Activated CD8-positive, alpha-beta T cell treated with anti-CD3 and anti-CD28 coated beads for 36 hours (primary cell): ENCODE results near the gene B4GALT3. TPM values are rescaled to one million over a fixed set of nuclear protein-coding genes. Genes with fewer than 3 reads are reported as not detected.
A peak's percentile ranks its signal among the peaks of the same experiment; 100 is the strongest.

Experiments
- ATAC-seq: fragments of 200-7000 bp; cut with Tn5 transposase; one replicate; pipeline ENCODE4 v1.10.0; 2021; ENCODE audit warnings: mild to moderate bottlenecking, moderate library complexity
- CTCF ChIA-PET: fragments of 350-600 bp; sonication (Branson Sonifier 250); formaldehyde crosslinking; loops from one replicate; lab custom pipeline; 2021; ENCODE audit warnings: antibody characterized with exemption; lab: Charles Lee
- POLR2A ChIA-PET: fragments of 350-600 bp; sonication (Branson Sonifier 250); formaldehyde crosslinking; loops from one replicate; lab custom pipeline; 2021; ENCODE audit warnings: antibody characterized with exemption; lab: Charles Lee
- DNase-seq: peaks from one replicate; pipeline ENCODE4 v3.0.0-alpha.2; 2020
- H3K27ac Mint-ChIP-seq: one replicate; pipeline ENCODE4 v1.8.0; 2021; ENCODE audit warnings: mild to moderate bottlenecking, mixed read lengths
- H3K27me3 Mint-ChIP-seq: one replicate; pipeline ENCODE4 v1.8.0; 2021; ENCODE audit warnings: mixed read lengths
- H3K36me3 Mint-ChIP-seq: one replicate; pipeline ENCODE4 v1.8.0; 2021; ENCODE audit warnings: low read depth, mixed read lengths
- H3K4me1 Mint-ChIP-seq: one replicate; pipeline ENCODE4 v1.8.0; 2021; ENCODE audit warnings: low read depth, mixed read lengths
- H3K4me3 Mint-ChIP-seq: one replicate; pipeline ENCODE4 v1.8.0; 2021; ENCODE audit warnings: mild to moderate bottlenecking, moderate library complexity, mixed read lengths
- H3K9me3 Mint-ChIP-seq: one replicate; pipeline ENCODE4 v1.8.0; 2021; ENCODE audit warnings: mixed read lengths
- CTCF ChIP-seq: fragments of 200-600 bp; IDR thresholded peaks from one replicate; pipeline ENCODE4 v1.8.0; 2022; ENCODE audit warnings: antibody characterized with exemption, mild to moderate bottlenecking
- intact Hi-C: fragments of 100-400 bp; cut with micrococcal nuclease; formaldehyde crosslinking; loops from one replicate; pipeline ENCODE4 v1.10.0; 2022
- total RNA-seq, 2 experiments: library from RNA; stranded (reverse); gene quantifications; one replicate each; pipeline ENCODE4 v1.2.3, GENCODE V29; 2021

B4GALT3 gene
- total RNA-seq, 2 experiments from 2014 or later: 39.9 to 40.8 TPM

GRCh38 chr1:161153176-161153575 is 24.1 kb downstream of the B4GALT3 start:
- H3K9me3 Mint-ChIP-seq: no peaks in the 10 kb centered on the region
- TF ChIP-seq CTCF: no peak
- H3K4me1 Mint-ChIP-seq: peaks cover 13% of the 10 kb centered on the region
- DNase-seq: no peak
- ChIA-PET CTCF (interaction anchor here (0.7 to 5.5 kb wide), 4 partner anchors 12 to 316 kb away, joined by 3 to 50 read pairs (median 3); partner anchors contain the start of genes PPOX and TOMM40L), POLR2A (interaction anchor here (0.6 to 4.1 kb wide), 18 partner anchors 12 to 180 kb away, joined by 3 to 34 read pairs (median 4); partner anchors contain the start of genes ARHGAP30, B4GALT3, DEDD and PPOX)
- peak overlapping the region; percentile 95 for H3K4me3 Mint-ChIP-seq
- H3K27ac Mint-ChIP-seq: peak overlapping the region; percentile 99
- intact Hi-C loops: no loop called here
- H3K27me3 Mint-ChIP-seq: no peaks in the 10 kb centered on the region
- peaks cover 11% of the 10 kb centered on the region for H3K36me3 Mint-ChIP-seq
- ATAC-seq: peak; percentile 7

- Mint-ChIP-seq H3K9me3 (no peaks in the 10 kb centered on the region), H3K4me1 (no peaks in the 10 kb centered on the region), H3K27ac (no peak overlapping the region), H3K36me3 (no peaks in the 10 kb centered on the region), H3K27me3 (no peaks in the 10 kb centered on the region), H3K4me3 (no peak overlapping the region)
- TF ChIP-seq CTCF: no peak
- no peak for DNase-seq
- no peak for ATAC-seq
- intact Hi-C loops: no loop called here
- ChIA-PET POLR2A (no interaction called here), CTCF (interaction anchor here (0.8 kb wide), 3 partner anchors 20 to 148 kb away, joined by 3 read pairs; partner anchors contain the start of gene PPOX)
These were observed 31.5 kb downstream of the B4GALT3 start for GRCh38 chr1:161145832-161146231.

GRCh38 chr1:161140755-161141400 is 36.4 kb downstream of the B4GALT3 start:
- no peak for DNase-seq
- Mint-ChIP-seq H3K9me3 (no peaks in the 10 kb centered on the region), H3K4me3 (no peak overlapping the region), H3K27me3 (no peaks in the 10 kb centered on the region), H3K27ac (no peak overlapping the region), H3K36me3 (peaks cover 4% of the 10 kb centered on the region), H3K4me1 (peaks cover 2% of the 10 kb centered on the region)
- intact Hi-C loops: no loop called here
- ChIA-PET POLR2A (interaction anchor here (0.8 to 3.3 kb wide), 5 partner anchors 8 to 44 kb away, joined by 3 to 11 read pairs (median 4); partner anchors contain the start of genes NIT1, PFDN2 and UFC1), CTCF (interaction anchor here (0.7 to 2.4 kb wide), 17 partner anchors 8 to 306 kb away, joined by 3 to 13 read pairs (median 4); partner anchors contain the start of genes ARHGAP30, KLHDC9, NIT1 and PFDN2)
- TF ChIP-seq CTCF: no peak
- no peak for ATAC-seq

GRCh38 chr1:161139766-161140165 is 37.5 kb downstream of the B4GALT3 start:
- intact Hi-C loops: no loop called here
- CTCF ChIA-PET: interaction anchor here (0.8 to 2.5 kb wide), 16 partner anchors 11 to 188 kb away, joined by 3 to 16 read pairs (median 3); partner anchors contain the start of genes KLHDC9, NIT1, PFDN2 and PPOX

More at GRCh38 chr1:161139766-161140165, 37.5 kb downstream of the B4GALT3 start:
- Mint-ChIP-seq H3K4me1 (peaks cover 6% of the 10 kb centered on the region), H3K9me3 (no peaks in the 10 kb centered on the region), H3K4me3 (no peak overlapping the region), H3K36me3 (peaks cover 5% of the 10 kb centered on the region), H3K27ac (no peak overlapping the region), H3K27me3 (no peaks in the 10 kb centered on the region)
- ATAC-seq (no peak), DNase-seq (peak; percentile 65)
- TF ChIP-seq CTCF: peak; percentile 74
- POLR2A ChIA-PET: interaction anchor here (3.3 kb wide), 1 partner anchor 22 kb away, joined by 11 read pairs; the partner anchor contains the start of genes NIT1 and PFDN2
